Immature natural killer cell (primary cell): ENCODE results near the gene SLC27A2. TPM values are rescaled to one million over a fixed set of nuclear protein-coding genes. Genes with fewer than 3 reads are reported as not detected.
"Not testable (repeated sequence)": the region's sequence is repeated elsewhere in the genome, so short reads cannot be mapped to it uniquely, and the experiment has no call there.

Experiments used
- DNase-seq, 3 donors: peaks; one replicate each; pipeline ENCODE4 v3.0.0; 2022; ENCODE audit warnings: mixed read lengths in 1 of 3
- H3K27ac Mint-ChIP-seq, 6 donors: one replicate each; pipeline ENCODE4 v1.8.0; 2020; ENCODE audit warnings: mixed read lengths in 6 of 6, mild to moderate bottlenecking in 5 of 6, inconsistent platforms in 4 of 6, moderate library complexity in 3 of 6
- H3K27me3 Mint-ChIP-seq, 3 donors: one replicate each; pipeline ENCODE4 v1.8.0; 2020 to 2021; ENCODE audit warnings: low read depth in 3 of 3, mild to moderate bottlenecking in 3 of 3, mixed read lengths in 3 of 3, moderate library complexity in 3 of 3, inconsistent platforms in 1 of 3
- H3K36me3 Mint-ChIP-seq, 3 donors: one replicate each; pipeline ENCODE4 v1.8.0; 2020; ENCODE audit warnings: mixed read lengths in 3 of 3, inconsistent platforms in 2 of 3, mild to moderate bottlenecking in 2 of 3
- H3K4me1 Mint-ChIP-seq, 2 donors: one replicate each; pipeline ENCODE4 v1.8.0; 2020; ENCODE audit warnings: inconsistent platforms in 2 of 2, mild to moderate bottlenecking in 2 of 2, mixed read lengths in 2 of 2, moderate library complexity in 1 of 2
- H3K4me3 Mint-ChIP-seq, 5 donors: one replicate each; pipeline ENCODE4 v1.8.0; 2020; ENCODE audit warnings: mild to moderate bottlenecking in 5 of 5, mixed read lengths in 5 of 5, inconsistent platforms in 3 of 5, moderate library complexity in 3 of 5
- H3K9me3 Mint-ChIP-seq, 6 donors: one replicate each; pipeline ENCODE4 v1.8.0; 2020; ENCODE audit warnings: mild to moderate bottlenecking in 6 of 6, mixed read lengths in 6 of 6, inconsistent platforms in 4 of 6, moderate library complexity in 3 of 6
- polyA plus RNA-seq, 3 donors: library from polyadenylated mRNA; unstranded; fragments of 300-500 nt; fragmentation: Illumina TruSeq; gene quantifications; one replicate each; pipeline ENCODE4 v1.2.3, GENCODE V29; 2021

Gene SLC27A2
- polyA plus RNA-seq, result 1 to 10 TPM in 2 of 3 donors, not detected in 1; 1.5 to 1.8 TPM

DNA sequence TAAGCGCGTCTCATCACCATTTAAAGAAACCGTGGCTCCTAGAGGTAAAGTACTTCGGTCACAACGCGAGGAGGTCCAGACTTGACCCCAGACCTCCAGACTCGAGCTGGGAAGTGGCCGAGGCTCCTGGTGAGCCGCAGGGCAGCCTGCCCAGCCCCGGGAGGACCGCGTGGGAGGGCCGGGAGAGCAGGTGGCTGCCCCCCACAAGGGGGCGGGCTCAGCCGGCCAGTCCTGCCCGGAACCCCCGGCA lies at the start of gene SLC27A2:
SLC27A2 (plus strand) TSS at position 228 of the 250 bp plus-strand sequence. CDS start 232 bp downstream, outside the sequence.
- DNase-seq, result peak in 1 of 3 donors; percentile 45
- peaks cover 20 to 23% of the 10 kb centered on the region in 2 donors for H3K4me1 Mint-ChIP-seq
- H3K36me3 Mint-ChIP-seq, result no peaks in the 10 kb centered on the region
- peak within 1 kb of the TSS; percentile 87 to 96 (median 89) for H3K4me3 Mint-ChIP-seq
- H3K27me3 Mint-ChIP-seq, result peaks cover 4 to 20% (median 10%) of the 10 kb centered on the region in 3 donors
- no peaks in the 10 kb centered on the region for H3K9me3 Mint-ChIP-seq
- peak within 1 kb of the TSS in 4 of 6 donors; percentile 25 to 76 (median 60) for H3K27ac Mint-ChIP-seq

GRCh38 chr15:50132251-50132984 lies 49.6 kb upstream of the SLC27A2 start:
- H3K27me3 Mint-ChIP-seq, H3K36me3 Mint-ChIP-seq, H3K27ac Mint-ChIP-seq, DNase-seq, H3K4me3 Mint-ChIP-seq, H3K9me3 Mint-ChIP-seq: not testable (repeated sequence)
- peaks cover 0 to 20% of the 10 kb centered on the region in 2 donors for H3K4me1 Mint-ChIP-seq

DNA sequence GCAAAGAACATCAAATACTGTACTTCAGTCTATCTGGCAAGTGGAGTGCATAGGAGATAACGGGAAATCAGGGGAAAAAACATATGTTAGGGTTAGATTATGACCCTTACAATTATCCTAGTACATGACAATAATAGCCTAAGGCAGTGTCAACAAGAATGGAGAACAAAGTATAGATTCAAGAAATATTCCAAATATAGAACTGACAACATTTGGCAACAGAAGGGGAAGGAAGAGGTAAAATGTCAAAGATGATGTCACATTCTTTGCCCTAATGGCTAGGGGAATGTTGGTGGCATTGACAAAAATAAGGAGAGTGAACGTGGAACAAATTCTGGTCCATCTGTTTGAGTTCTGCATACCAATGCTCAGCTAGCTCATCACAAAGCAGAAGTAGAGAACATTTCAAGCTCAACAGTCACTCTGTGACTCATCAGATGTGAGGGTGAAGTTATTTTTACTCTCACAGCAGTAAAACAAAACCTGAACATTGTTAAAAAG lies 47.4 kb upstream of the SLC27A2 start:
- peaks cover 0 to 27% of the 10 kb centered on the region in 2 donors for H3K4me1 Mint-ChIP-seq
- no peak for DNase-seq
- H3K4me3 Mint-ChIP-seq, result no peak overlapping the region
- no peaks in the 10 kb centered on the region for H3K27me3 Mint-ChIP-seq
- peak overlapping the region in 3 of 6 donors; percentile 1 to 48 (median 3) for H3K27ac Mint-ChIP-seq
- no peaks in the 10 kb centered on the region for H3K36me3 Mint-ChIP-seq
- no peaks in the 10 kb centered on the region for H3K9me3 Mint-ChIP-seq

GRCh38 chr15:50135031-50135551 lies 46.9 kb upstream of the SLC27A2 start:
- peak overlapping the region in 3 of 6 donors; percentile 20 to 48 (median 38) for H3K27ac Mint-ChIP-seq
- H3K4me1 Mint-ChIP-seq, result peaks cover 0 to 27% of the 10 kb centered on the region in 2 donors
- no peaks in the 10 kb centered on the region for H3K36me3 Mint-ChIP-seq
- DNase-seq, result peak in 1 of 3 donors; percentile 31
- peak overlapping the region in 1 of 5 donors; percentile 56 for H3K4me3 Mint-ChIP-seq
- no peaks in the 10 kb centered on the region for H3K9me3 Mint-ChIP-seq
- no peaks in the 10 kb centered on the region for H3K27me3 Mint-ChIP-seq

GRCh38 chr15:50137330-50137761 lies 44.6 kb upstream of the SLC27A2 start:
- H3K4me3 Mint-ChIP-seq, result no peak overlapping the region
- DNase-seq, result no peak
- no peak overlapping the region for H3K27ac Mint-ChIP-seq

GRCh38 chr15:50137893-50138292 lies 44.1 kb upstream of the SLC27A2 start:
- Mint-ChIP-seq H3K4me1 (peaks cover 0 to 27% of the 10 kb centered on the region in 2 donors), H3K27ac (no peak overlapping the region), H3K36me3 (no peaks in the 10 kb centered on the region), H3K27me3 (peaks cover 0 to 2% (median 1%) of the 10 kb centered on the region in 3 donors), H3K9me3 (no peaks in the 10 kb centered on the region), H3K4me3 (no peak overlapping the region)
- no peak for DNase-seq

More at GRCh38 chr15:50137330-50137761, 44.6 kb upstream of the SLC27A2 start:
- Mint-ChIP-seq H3K9me3 (no peaks in the 10 kb centered on the region), H3K4me1 (peaks cover 0 to 27% of the 10 kb centered on the region in 2 donors), H3K27me3 (peaks cover 0 to 2% (median 1%) of the 10 kb centered on the region in 3 donors), H3K36me3 (no peaks in the 10 kb centered on the region)

DNA sequence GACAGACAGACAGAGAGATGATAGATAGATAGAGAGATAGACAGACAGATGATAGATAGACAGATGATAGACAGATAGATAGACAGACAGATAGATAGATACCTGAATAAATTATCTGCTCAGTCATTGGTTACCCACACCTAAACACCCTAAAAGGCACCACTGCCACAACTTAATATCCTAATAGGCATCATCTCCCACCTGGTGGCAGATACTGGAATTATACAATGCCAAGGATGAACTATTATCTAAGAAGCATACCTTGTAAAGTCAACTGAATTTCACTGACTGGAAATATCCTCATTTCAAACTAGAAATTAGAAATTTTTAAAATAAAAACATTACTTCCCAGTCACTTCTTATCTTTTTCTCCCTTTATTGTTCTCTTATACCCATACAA lies 43.6 kb upstream of the SLC27A2 start:
- no peak for DNase-seq
- no peak overlapping the region for H3K27ac Mint-ChIP-seq

DNA sequence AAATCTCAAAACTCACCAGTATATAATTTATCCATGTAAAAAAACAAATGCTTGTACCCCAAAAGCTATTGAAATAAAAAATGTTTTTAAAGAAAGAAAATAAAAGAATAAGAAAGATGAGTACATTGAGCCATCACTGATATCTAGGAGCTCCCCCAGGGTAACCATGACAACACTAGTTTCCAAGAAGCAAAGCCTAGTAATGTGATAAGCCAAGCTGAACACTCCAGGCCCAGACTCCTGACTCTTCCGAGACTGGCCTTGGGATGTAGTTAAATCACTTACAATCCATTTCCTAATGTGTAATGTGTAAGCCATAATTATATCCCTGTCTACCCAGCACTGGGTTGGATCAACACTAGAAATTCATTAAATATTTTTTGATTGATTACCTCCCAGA lies 41.9 kb upstream of the SLC27A2 start:
- no peak overlapping the region for H3K27ac Mint-ChIP-seq
- H3K9me3 Mint-ChIP-seq, result no peaks in the 10 kb centered on the region
- no peak overlapping the region for H3K4me3 Mint-ChIP-seq
- H3K4me1 Mint-ChIP-seq, result peaks cover 0 to 19% of the 10 kb centered on the region in 2 donors
- no peak for DNase-seq
- peaks cover 0 to 2% (median 1%) of the 10 kb centered on the region in 3 donors for H3K27me3 Mint-ChIP-seq
- no peaks in the 10 kb centered on the region for H3K36me3 Mint-ChIP-seq

More for the DNA sequence above, 43.6 kb upstream of the SLC27A2 start:
- Mint-ChIP-seq H3K4me3 (no peak overlapping the region), H3K9me3 (no peaks in the 10 kb centered on the region), H3K4me1 (peaks cover 0 to 27% of the 10 kb centered on the region in 2 donors), H3K36me3 (no peaks in the 10 kb centered on the region), H3K27me3 (peaks cover 0 to 2% (median 1%) of the 10 kb centered on the region in 3 donors)

DNA sequence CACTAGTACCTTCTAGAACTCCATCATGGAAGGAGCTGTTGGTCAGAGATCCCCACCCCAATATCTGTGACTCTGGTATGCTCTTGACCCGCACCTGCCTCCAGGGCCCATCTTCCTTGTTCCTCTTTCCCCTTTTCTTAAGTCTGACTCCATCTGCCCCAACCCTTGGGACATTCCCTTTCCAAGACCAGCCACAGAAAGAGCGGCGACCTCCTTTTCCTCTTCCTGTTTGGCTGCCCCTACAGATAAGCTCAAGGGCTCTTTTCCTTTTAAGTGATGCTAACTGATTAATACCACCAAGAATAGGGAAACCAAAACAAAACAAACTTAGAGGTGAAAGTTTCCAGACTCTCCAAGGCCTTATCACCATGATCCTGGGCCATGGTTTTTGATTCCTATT lies 41.0 kb upstream of the SLC27A2 start:
- DNase-seq, result no peak
- H3K9me3 Mint-ChIP-seq, result no peaks in the 10 kb centered on the region
- no peaks in the 10 kb centered on the region for H3K36me3 Mint-ChIP-seq
- H3K4me3 Mint-ChIP-seq, result no peak overlapping the region
- H3K27ac Mint-ChIP-seq, result no peak overlapping the region
- peaks cover 0 to 17% of the 10 kb centered on the region in 2 donors for H3K4me1 Mint-ChIP-seq
- peaks cover 0 to 2% (median 1%) of the 10 kb centered on the region in 3 donors for H3K27me3 Mint-ChIP-seq

GRCh38 chr15:50141856-50142255 lies 40.1 kb upstream of the SLC27A2 start:
- Mint-ChIP-seq H3K27ac (peak overlapping the region in 1 of 6 donors; percentile 68), H3K4me1 (peaks cover 0 to 15% of the 10 kb centered on the region in 2 donors)

DNA sequence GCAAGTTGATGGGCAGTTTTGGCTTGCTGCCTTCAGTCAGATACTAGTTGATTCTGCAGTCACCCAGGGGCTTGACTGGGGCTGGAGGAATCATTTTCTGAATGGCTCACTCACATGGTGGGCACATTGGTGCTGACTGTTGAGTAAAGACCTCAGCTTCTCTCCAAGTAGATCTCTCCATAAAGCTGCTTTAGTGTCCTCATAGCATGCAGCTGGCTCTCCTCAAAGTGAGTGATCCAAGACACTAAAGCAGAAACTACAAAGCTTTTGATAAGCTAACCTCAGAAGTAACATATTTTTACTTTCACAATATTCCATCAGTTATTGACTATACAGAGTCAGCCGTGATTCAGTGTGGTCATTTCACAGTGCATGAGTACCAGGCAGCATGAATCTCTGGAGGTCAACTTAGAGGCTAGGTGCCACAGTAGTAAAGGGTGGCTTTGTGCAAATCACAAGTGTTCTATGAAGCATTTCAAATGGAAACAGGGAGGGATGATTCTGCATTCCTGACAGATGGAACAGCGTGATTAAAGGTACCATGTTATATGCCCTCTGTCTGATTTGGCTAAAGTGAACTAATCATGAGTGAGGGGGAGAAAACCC lies 38.6 kb upstream of the SLC27A2 start:
- Mint-ChIP-seq H3K27me3 (peaks cover 0 to 2% (median 1%) of the 10 kb centered on the region in 3 donors), H3K27ac (no peak overlapping the region), H3K9me3 (no peaks in the 10 kb centered on the region), H3K36me3 (no peaks in the 10 kb centered on the region), H3K4me1 (peaks cover 0 to 9% of the 10 kb centered on the region in 2 donors), H3K4me3 (no peak overlapping the region)
- DNase-seq, result no peak

More at GRCh38 chr15:50141856-50142255, 40.1 kb upstream of the SLC27A2 start:
- Mint-ChIP-seq H3K4me3 (no peak overlapping the region), H3K36me3 (no peaks in the 10 kb centered on the region), H3K9me3 (no peaks in the 10 kb centered on the region), H3K27me3 (peaks cover 0 to 2% (median 1%) of the 10 kb centered on the region in 3 donors)
- no peak for DNase-seq

- H3K4me1 Mint-ChIP-seq, result peaks cover 0 to 7% of the 10 kb centered on the region in 2 donors
- H3K9me3 Mint-ChIP-seq, result no peaks in the 10 kb centered on the region
- no peak overlapping the region for H3K4me3 Mint-ChIP-seq
- no peak for DNase-seq
- H3K27ac Mint-ChIP-seq, result no peak overlapping the region
- H3K27me3 Mint-ChIP-seq, result peaks cover 0 to 2% (median 1%) of the 10 kb centered on the region in 3 donors
- no peaks in the 10 kb centered on the region for H3K36me3 Mint-ChIP-seq
Measured at GRCh38 chr15:50144341-50145120, 37.5 kb upstream of the SLC27A2 start.

- Mint-ChIP-seq H3K27ac (no peak overlapping the region), H3K36me3 (no peaks in the 10 kb centered on the region), H3K4me3 (no peak overlapping the region), H3K4me1 (peaks cover 0 to 7% of the 10 kb centered on the region in 2 donors), H3K9me3 (no peaks in the 10 kb centered on the region), H3K27me3 (peaks cover 0 to 4% (median 1%) of the 10 kb centered on the region in 3 donors)
- peak; percentile 50 to 56 (median 51) for DNase-seq
Measured at GRCh38 chr15:50145451-50145872, 36.5 kb upstream of the SLC27A2 start.
